CD4-positive, alpha-beta T cell (primary cell): ENCODE measurements around the gene BICD1. TPM values are rescaled to one million over a fixed set of nuclear protein-coding genes. Genes with fewer than 3 reads are reported as not detected.

Experiments used
- ATAC-seq: fragments of 200-7000 bp; cut with Tn5 transposase; one replicate; pipeline ENCODE4 v1.10.0; 2022; ENCODE audit warnings: mild to moderate bottlenecking; ENCODE audit not compliant: poor library complexity
- CTCF ChIA-PET: fragments of 350-600 bp; sonication (Branson Sonifier 250); formaldehyde crosslinking; loops from one replicate; lab custom pipeline; 2021; ENCODE audit warnings: antibody characterized with exemption, inconsistent platforms; lab: Charles Lee
- POLR2A ChIA-PET: fragments of 350-600 bp; sonication (Branson Sonifier 250); formaldehyde crosslinking; loops from one replicate; lab custom pipeline; 2021; ENCODE audit warnings: antibody characterized with exemption, inconsistent platforms; lab: Charles Lee
- DNase-seq, 14 experiments: peaks; one replicate each; pipeline ENCODE4 v3.0.0-alpha.2; 2013 to 2020; ENCODE audit warnings: mixed read lengths in 2 of 14
- H3K27ac ChIP-seq, 2 donors: one replicate each; pipeline versions ENCODE4 v1.5.1 to v1.7.0; 2013; ENCODE audit warnings: low read length in 2 of 2, low read depth in 1 of 2, mild to moderate bottlenecking in 1 of 2
- H3K27me3 ChIP-seq, 2 experiments: 1 replicate in 1 of 2; 2 replicates in 1 of 2; pipeline versions ENCODE4 v1.6.1 to v1.7.0; 2013; ENCODE audit warnings: low read length in 2 of 2, control low read depth in 1 of 2, mild to moderate bottlenecking in 1 of 2, moderate library complexity in 1 of 2; ENCODE audit not compliant: insufficient read depth in 2 of 2, control insufficient read depth in 1 of 2
- H3K36me3 ChIP-seq: one replicate; pipeline ENCODE4 v1.6.1; 2013; ENCODE audit warnings: low read length, control low read depth; ENCODE audit not compliant: insufficient read depth
- H3K4me1 ChIP-seq: one replicate; pipeline ENCODE4 v1.6.1; 2013; ENCODE audit warnings: low read length, control low read depth; ENCODE audit not compliant: insufficient read depth
- H3K4me3 ChIP-seq: one replicate; pipeline ENCODE4 v1.5.1; 2013; ENCODE audit warnings: mild to moderate bottlenecking, low read length, moderate library complexity
- H3K9me3 ChIP-seq, 2 experiments: 1 replicate in 1 of 2; 2 replicates in 1 of 2; pipeline versions ENCODE4 v1.6.1 to v1.7.0; 2013; ENCODE audit warnings: low read length in 2 of 2, mild to moderate bottlenecking in 2 of 2, control low read depth in 1 of 2, moderate library complexity in 1 of 2; ENCODE audit not compliant: control insufficient read depth in 1 of 2, insufficient read depth in 1 of 2
- H3K27ac Mint-ChIP-seq: one replicate; pipeline ENCODE4 v1.8.0; 2020; ENCODE audit warnings: mixed read lengths
- H3K27me3 Mint-ChIP-seq: one replicate; pipeline ENCODE4 v1.8.0; 2021; ENCODE audit warnings: mixed read lengths
- H3K36me3 Mint-ChIP-seq: one replicate; pipeline ENCODE4 v1.8.0; 2021; ENCODE audit warnings: low read depth, mixed read lengths
- H3K4me1 Mint-ChIP-seq: one replicate; pipeline ENCODE4 v1.8.0; 2021; ENCODE audit warnings: low read depth, mixed read lengths
- H3K4me3 Mint-ChIP-seq: one replicate; pipeline ENCODE4 v1.8.0; 2020; ENCODE audit warnings: mild to moderate bottlenecking, mixed read lengths
- H3K9me3 Mint-ChIP-seq: one replicate; pipeline ENCODE4 v1.8.0; 2020; ENCODE audit warnings: mixed read lengths
- CTCF ChIP-seq: fragments of 200-600 bp; IDR thresholded peaks from one replicate; pipeline ENCODE4 v1.8.0; 2022; ENCODE audit warnings: antibody characterized with exemption, mild to moderate bottlenecking
- intact Hi-C, 2 experiments: fragments of 100-400 bp; cut with DNase I in 1 of 2; cut with micrococcal nuclease in 1 of 2; formaldehyde crosslinking; loops; one replicate each; pipeline versions ENCODE4 v1.15.1 to v1.9.0; 2023 to 2025; cut with DNase I, micrococcal nuclease
- total RNA-seq, 174 experiments: library from RNA in 2 of 174; stranded (reverse) in 2 of 174; gene quantifications; one replicate each; pipeline ENCODE4 v1.2.3 and lab custom pipeline; 2021 to 2026

BICD1 gene
- total RNA-seq, 2 experiments from 2014 or later: 13.5 to 14.3 TPM

GRCh38 chr12:32201096-32201495, 94.4 kb downstream of the BICD1 start:
- Histone ChIP-seq H3K36me3 (no peaks in the 10 kb centered on the region), H3K4me1 (no peaks in the 10 kb centered on the region), H3K4me3 (no peak overlapping the region), H3K27me3 (no peaks in the 10 kb centered on the region), H3K27ac (no peak overlapping the region), H3K9me3 (no peaks in the 10 kb centered on the region)
- ATAC-seq: no peak
- no peak for DNase-seq
- intact Hi-C loops: no loop called here
- ChIA-PET CTCF (no interaction called here), POLR2A (no interaction called here)
- no peaks in the 10 kb centered on the region for H3K36me3 Mint-ChIP-seq
- TF ChIP-seq CTCF: no peak
- no peak overlapping the region for H3K4me3 Mint-ChIP-seq
- H3K27ac Mint-ChIP-seq: no peak overlapping the region
- H3K4me1 Mint-ChIP-seq: no peaks in the 10 kb centered on the region
- H3K9me3 Mint-ChIP-seq: no peaks in the 10 kb centered on the region
- H3K27me3 Mint-ChIP-seq: no peaks in the 10 kb centered on the region

- DNase-seq (no peak), ATAC-seq (no peak)
- no peak overlapping the region for H3K27ac ChIP-seq
- TF ChIP-seq CTCF: no peak
- no peaks in the 10 kb centered on the region for H3K27me3 ChIP-seq
- H3K4me1 ChIP-seq: no peaks in the 10 kb centered on the region
- no peaks in the 10 kb centered on the region for H3K27me3 Mint-ChIP-seq
- H3K4me3 ChIP-seq: no peak overlapping the region
- H3K36me3 ChIP-seq: no peaks in the 10 kb centered on the region
- no peaks in the 10 kb centered on the region for H3K4me1 Mint-ChIP-seq
- H3K4me3 Mint-ChIP-seq: no peak overlapping the region
- ChIA-PET POLR2A (no interaction called here), CTCF (no interaction called here)
- intact Hi-C loops: no loop called here
- no peaks in the 10 kb centered on the region for H3K36me3 Mint-ChIP-seq
- H3K27ac Mint-ChIP-seq: no peak overlapping the region
- H3K9me3 Mint-ChIP-seq: no peaks in the 10 kb centered on the region
- H3K9me3 ChIP-seq: no peaks in the 10 kb centered on the region
These were observed 95.3 kb downstream of the BICD1 start for GRCh38 chr12:32201976-32202375.

GRCh38 chr12:32205731-32206130, 99.1 kb downstream of the BICD1 start:
- Mint-ChIP-seq H3K36me3 (no peaks in the 10 kb centered on the region), H3K9me3 (no peaks in the 10 kb centered on the region), H3K4me1 (no peaks in the 10 kb centered on the region), H3K27ac (no peak overlapping the region), H3K27me3 (no peaks in the 10 kb centered on the region), H3K4me3 (no peak overlapping the region)
- CTCF ChIA-PET: no interaction called here
- POLR2A ChIA-PET: no interaction called here
- DNase-seq (no peak), ATAC-seq (no peak)
- H3K4me1 ChIP-seq: no peaks in the 10 kb centered on the region
- no peaks in the 10 kb centered on the region for H3K9me3 ChIP-seq
- no peak overlapping the region for H3K27ac ChIP-seq
- no peaks in the 10 kb centered on the region for H3K36me3 ChIP-seq
- intact Hi-C loops: loop anchor here in 1 of 2 experiments (2.0 kb wide), 1 partner anchor 25 kb away; no protein-coding TSS in a partner anchor
- no peak overlapping the region for H3K4me3 ChIP-seq
- no peak for TF ChIP-seq CTCF
- H3K27me3 ChIP-seq: no peaks in the 10 kb centered on the region
